Measurements from ENCODE around the gene QRSL1.
"Not testable (repeated sequence)": the region's sequence is repeated elsewhere in the genome, so short reads cannot be mapped to it uniquely, and the experiment has no call there.

The QRSL1 gene

GRCh38 chr6:106629103-106629858 is at the start of gene QRSL1, which contains the start of gene RTN4IP1:
QRSL1 (plus strand) TSS chr6:106629578; CDS start chr6:106629682, 104 bp downstream.
RTN4IP1 (minus strand) TSS chr6:106629498; CDS start chr6:106629021, 477 bp downstream.
- peak; percentile 58 to 64 for DNase-seq (ENCODE audit: low read depth in 2 of 2)

GRCh38 chr6:106581468-106581867 is 47.9 kb upstream of the QRSL1 start:
- DNase-seq (ENCODE audit: low read depth in 2 of 2) = no peak

GRCh38 chr6:106586815-106587415 is 42.5 kb upstream of the QRSL1 start:
- DNase-seq (ENCODE audit: low read depth in 2 of 2) = no peak

- DNase-seq (ENCODE audit: low read depth in 2 of 2) = not testable (repeated sequence)
Measured at GRCh38 chr6:106588937-106589336, 40.4 kb upstream of the QRSL1 start.

GRCh38 chr6:106591111-106591825 is 38.1 kb upstream of the QRSL1 start:
- DNase-seq (ENCODE audit: low read depth in 2 of 2) = no peak

- DNase-seq (ENCODE audit: low read depth in 2 of 2) = no peak
Measured at GRCh38 chr6:106599440-106599839, 29.9 kb upstream of the QRSL1 start.

GRCh38 chr6:106600329-106600728 is 29.0 kb upstream of the QRSL1 start:
- DNase-seq (ENCODE audit: low read depth in 2 of 2) = no peak

- no peak for DNase-seq (ENCODE audit: low read depth in 2 of 2)
Measured at GRCh38 chr6:106608080-106608668, 21.2 kb upstream of the QRSL1 start.

- no peak for DNase-seq (ENCODE audit: low read depth in 2 of 2)
Measured at GRCh38 chr6:106609699-106610098, 19.7 kb upstream of the QRSL1 start.

GRCh38 chr6:106611030-106611429 is 18.3 kb upstream of the QRSL1 start:
- DNase-seq (ENCODE audit: low read depth in 2 of 2) = no peak

- DNase-seq (ENCODE audit: low read depth in 2 of 2) = no peak
Measured at GRCh38 chr6:106612671-106613416, 16.5 kb upstream of the QRSL1 start.

- no peak for DNase-seq (ENCODE audit: low read depth in 2 of 2)
Measured at GRCh38 chr6:106613590-106613989, 15.8 kb upstream of the QRSL1 start.

GRCh38 chr6:106614166-106614565 is 15.2 kb upstream of the QRSL1 start:
- no peak for DNase-seq (ENCODE audit: low read depth in 2 of 2)

GRCh38 chr6:106614592-106615257 is 14.7 kb upstream of the QRSL1 start:
- no peak for DNase-seq (ENCODE audit: low read depth in 2 of 2)

- DNase-seq (ENCODE audit: low read depth in 2 of 2) = no peak
Measured at GRCh38 chr6:106617302-106617701, 12.1 kb upstream of the QRSL1 start.

GRCh38 chr6:106617857-106618256 is 11.5 kb upstream of the QRSL1 start:
- no peak for DNase-seq (ENCODE audit: low read depth in 2 of 2)

- no peak for DNase-seq (ENCODE audit: low read depth in 2 of 2)
Measured at GRCh38 chr6:106618324-106618723, 11.1 kb upstream of the QRSL1 start.

- no peak for DNase-seq (ENCODE audit: low read depth in 2 of 2)
Measured at GRCh38 chr6:106619223-106619622, 10.2 kb upstream of the QRSL1 start.

GRCh38 chr6:106620931-106621672 is 8.3 kb upstream of the QRSL1 start:
- no peak for DNase-seq (ENCODE audit: low read depth in 2 of 2)

- DNase-seq (ENCODE audit: low read depth in 2 of 2) = no peak
Measured at GRCh38 chr6:106622412-106622811, 7.0 kb upstream of the QRSL1 start.
